ENCODE data around the gene TPH2.

TPH2 gene

DNA sequence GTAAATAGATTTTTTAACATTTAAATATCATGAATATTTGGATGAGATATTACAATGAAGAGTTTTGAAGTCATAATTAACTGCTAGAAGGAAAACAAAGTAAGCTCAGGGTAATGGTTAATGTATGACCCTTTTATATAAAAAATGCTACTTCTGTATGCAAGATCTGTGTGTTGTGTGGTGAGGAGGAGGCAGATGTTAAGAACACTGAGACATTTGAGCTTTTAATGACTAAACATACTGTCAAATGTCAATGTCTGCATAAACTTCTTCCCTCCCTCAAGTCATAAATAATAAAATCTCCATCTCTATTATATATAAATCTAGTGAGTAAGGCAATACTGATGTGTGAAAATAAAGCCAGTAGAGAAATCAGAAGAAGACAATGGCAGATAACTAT, 1.4 kb downstream of the TPH2 start:
- TF ChIP-seq, protein P1, sequence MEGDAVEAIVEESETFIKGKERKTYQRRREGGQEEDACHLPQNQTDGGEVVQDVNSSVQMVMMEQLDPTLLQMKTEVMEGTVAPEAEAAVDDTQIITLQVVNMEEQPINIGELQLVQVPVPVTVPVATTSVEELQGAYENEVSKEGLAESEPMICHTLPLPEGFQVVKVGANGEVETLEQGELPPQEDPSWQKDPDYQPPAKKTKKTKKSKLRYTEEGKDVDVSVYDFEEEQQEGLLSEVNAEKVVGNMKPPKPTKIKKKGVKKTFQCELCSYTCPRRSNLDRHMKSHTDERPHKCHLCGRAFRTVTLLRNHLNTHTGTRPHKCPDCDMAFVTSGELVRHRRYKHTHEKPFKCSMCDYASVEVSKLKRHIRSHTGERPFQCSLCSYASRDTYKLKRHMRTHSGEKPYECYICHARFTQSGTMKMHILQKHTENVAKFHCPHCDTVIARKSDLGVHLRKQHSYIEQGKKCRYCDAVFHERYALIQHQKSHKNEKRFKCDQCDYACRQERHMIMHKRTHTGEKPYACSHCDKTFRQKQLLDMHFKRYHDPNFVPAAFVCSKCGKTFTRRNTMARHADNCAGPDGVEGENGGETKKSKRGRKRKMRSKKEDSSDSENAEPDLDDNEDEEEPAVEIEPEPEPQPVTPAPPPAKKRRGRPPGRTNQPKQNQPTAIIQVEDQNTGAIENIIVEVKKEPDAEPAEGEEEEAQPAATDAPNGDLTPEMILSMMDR (IDR thresholded peaks at IDR 0.05; ENCODE audit: low read depth, low read length), result no peak
- no peak overlapping the region for H3K4me3 ChIP-seq (ENCODE audit: low read depth, low read length)

DNA sequence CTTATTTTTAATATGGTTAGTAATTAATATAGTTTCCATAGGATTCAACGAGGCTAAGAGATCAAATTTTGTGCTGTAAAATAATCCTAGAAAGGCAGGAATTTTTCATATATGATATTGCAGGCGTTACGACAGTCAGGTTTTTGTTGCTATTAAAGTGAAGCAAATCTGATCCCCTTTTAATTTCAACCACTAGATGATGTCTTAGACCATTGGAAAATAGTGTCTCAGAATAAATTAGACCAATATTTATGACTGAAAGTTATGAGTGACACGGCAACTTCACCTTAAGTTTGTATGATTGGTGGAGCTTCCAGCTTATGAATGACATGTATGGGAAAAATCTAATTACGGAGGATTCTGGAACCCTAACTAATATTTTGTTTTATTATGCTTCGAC, 2.5 kb downstream of the TPH2 start:
- TF ChIP-seq, protein P1 (IDR thresholded peaks at IDR 0.05; ENCODE audit: low read depth, low read length), result no peak
- no peak overlapping the region for H3K4me3 ChIP-seq (ENCODE audit: low read depth, low read length)

- no peak overlapping the region for H3K4me3 ChIP-seq (ENCODE audit: low read depth, low read length)
These were observed 3.6 kb downstream of the TPH2 start for GRCh38 chr12:71942259-71942658.

GRCh38 chr12:71942703-71943102, 4.1 kb downstream of the TPH2 start:
- no peak overlapping the region for H3K4me3 ChIP-seq (ENCODE audit: low read depth, low read length)
- TF ChIP-seq, protein P1 (IDR thresholded peaks at IDR 0.05; ENCODE audit: low read depth, low read length), result no peak

More at GRCh38 chr12:71942259-71942658, 3.6 kb downstream of the TPH2 start:
- TF ChIP-seq, protein P1 (IDR thresholded peaks at IDR 0.05; ENCODE audit: low read depth, low read length), result no peak

- TF ChIP-seq, protein P1 (IDR thresholded peaks at IDR 0.05; ENCODE audit: low read depth, low read length), result no peak
- H3K4me3 ChIP-seq (ENCODE audit: low read depth, low read length), result no peak overlapping the region
These were observed 6.5 kb downstream of the TPH2 start for GRCh38 chr12:71945121-71945520.

GRCh38 chr12:71945883-71946282, 7.2 kb downstream of the TPH2 start:
- no peak overlapping the region for H3K4me3 ChIP-seq (ENCODE audit: low read depth, low read length)
- TF ChIP-seq, protein P1 (IDR thresholded peaks at IDR 0.05; ENCODE audit: low read depth, low read length), result no peak

DNA sequence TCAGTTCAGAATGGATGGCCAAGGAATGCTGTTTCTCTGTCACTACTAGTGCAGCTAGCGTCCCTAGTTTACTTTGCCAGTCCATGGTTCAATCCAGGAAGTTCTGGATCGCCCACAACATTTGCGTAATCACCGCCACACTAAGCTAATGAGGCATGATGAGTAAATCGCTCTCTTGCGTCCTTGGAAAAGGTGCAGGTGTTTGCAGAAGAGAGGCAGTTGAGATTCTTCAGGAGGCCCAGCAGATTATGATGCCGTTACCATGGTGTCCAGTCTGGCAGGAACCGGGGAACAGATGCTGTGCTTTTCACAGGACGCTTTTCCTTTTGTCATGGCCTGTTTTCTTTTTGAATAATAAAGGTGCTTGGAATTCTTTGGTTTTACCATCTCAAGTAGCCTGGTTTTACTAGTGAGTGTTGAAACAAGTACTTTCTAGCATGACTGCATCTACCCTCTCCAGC, 9.0 kb downstream of the TPH2 start:
- TF ChIP-seq, protein P1 (IDR thresholded peaks at IDR 0.05; ENCODE audit: low read depth, low read length), result no peak
- no peak overlapping the region for H3K4me3 ChIP-seq (ENCODE audit: low read depth, low read length)
